Liver (tissue), 3 donors: ENCODE measurements around the gene FAM200C.

Experiments
- JUND ChIP-seq, 2 donors: IDR thresholded peaks; 2 replicates each; pipeline ENCODE4 v1.6.1; 2016; ENCODE audit warnings: antibody characterized with exemption in 2 of 2
- NR2F2 ChIP-seq: IDR thresholded peaks from 2 replicates; pipeline ENCODE4 v1.6.1; 2016; ENCODE audit warnings: antibody characterized with exemption
- SP1 ChIP-seq: IDR thresholded peaks from 2 replicates; pipeline ENCODE4 v1.6.1; 2018; ENCODE audit warnings: antibody characterized with exemption, mild to moderate bottlenecking
- YY1 ChIP-seq: IDR thresholded peaks from 2 replicates; pipeline ENCODE4 v1.6.1; 2016; ENCODE audit warnings: antibody characterized with exemption, mild to moderate bottlenecking
- TF ChIP-seq, protein P1 (sequence below): fragments of 150-350 bp; IDR thresholded peaks from 2 replicates; pipeline ENCODE4 v1.5.1; 2017; ENCODE audit warnings: improper control_type of control experiment, low read depth, low read length; ENCODE audit not compliant: missing input control
- donor health status: healthy.
- donor health status: healthy.

DNA sequence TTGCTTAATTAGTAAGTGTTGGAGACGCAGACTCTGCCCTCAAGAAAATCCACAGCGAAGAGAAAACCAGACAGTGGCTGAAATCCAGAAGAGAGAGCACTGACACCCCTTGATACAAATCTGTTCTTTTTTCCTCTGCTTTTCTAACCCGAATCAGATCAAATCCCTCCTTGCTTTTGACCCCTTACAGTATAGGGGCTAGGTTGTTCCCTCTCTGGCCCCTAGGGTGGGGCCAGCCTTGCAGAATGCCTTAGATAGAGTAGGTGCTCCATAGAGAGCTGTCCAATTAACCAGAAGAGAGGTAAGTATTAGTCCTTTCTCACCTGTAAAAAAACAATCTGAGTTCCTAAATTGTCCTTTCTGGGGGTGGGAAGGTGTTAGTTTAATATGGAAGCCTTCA is 39.5 kb downstream of the FAM200C start:
- TF ChIP-seq JUND (IDR thresholded peaks at IDR 0.05) (no peak), YY1 (no peak), NR2F2 (no peak), SP1 (no peak)
- TF ChIP-seq, protein P1, sequence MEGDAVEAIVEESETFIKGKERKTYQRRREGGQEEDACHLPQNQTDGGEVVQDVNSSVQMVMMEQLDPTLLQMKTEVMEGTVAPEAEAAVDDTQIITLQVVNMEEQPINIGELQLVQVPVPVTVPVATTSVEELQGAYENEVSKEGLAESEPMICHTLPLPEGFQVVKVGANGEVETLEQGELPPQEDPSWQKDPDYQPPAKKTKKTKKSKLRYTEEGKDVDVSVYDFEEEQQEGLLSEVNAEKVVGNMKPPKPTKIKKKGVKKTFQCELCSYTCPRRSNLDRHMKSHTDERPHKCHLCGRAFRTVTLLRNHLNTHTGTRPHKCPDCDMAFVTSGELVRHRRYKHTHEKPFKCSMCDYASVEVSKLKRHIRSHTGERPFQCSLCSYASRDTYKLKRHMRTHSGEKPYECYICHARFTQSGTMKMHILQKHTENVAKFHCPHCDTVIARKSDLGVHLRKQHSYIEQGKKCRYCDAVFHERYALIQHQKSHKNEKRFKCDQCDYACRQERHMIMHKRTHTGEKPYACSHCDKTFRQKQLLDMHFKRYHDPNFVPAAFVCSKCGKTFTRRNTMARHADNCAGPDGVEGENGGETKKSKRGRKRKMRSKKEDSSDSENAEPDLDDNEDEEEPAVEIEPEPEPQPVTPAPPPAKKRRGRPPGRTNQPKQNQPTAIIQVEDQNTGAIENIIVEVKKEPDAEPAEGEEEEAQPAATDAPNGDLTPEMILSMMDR, result no peak
